ENCODE data around the gene SLC25A41.
"Not testable (repeated sequence)": the region's sequence is repeated elsewhere in the genome, so short reads cannot be mapped to it uniquely, and the experiment has no call there.

SLC25A41 gene

GRCh38 chr19:6414793-6415590, 18.6 kb downstream of the SLC25A41 start:
- no peak for DNase-seq
- TF ChIP-seq POLR2A (IDR thresholded peaks at IDR 0.05; ENCODE audit: low read length), result no peak

DNA sequence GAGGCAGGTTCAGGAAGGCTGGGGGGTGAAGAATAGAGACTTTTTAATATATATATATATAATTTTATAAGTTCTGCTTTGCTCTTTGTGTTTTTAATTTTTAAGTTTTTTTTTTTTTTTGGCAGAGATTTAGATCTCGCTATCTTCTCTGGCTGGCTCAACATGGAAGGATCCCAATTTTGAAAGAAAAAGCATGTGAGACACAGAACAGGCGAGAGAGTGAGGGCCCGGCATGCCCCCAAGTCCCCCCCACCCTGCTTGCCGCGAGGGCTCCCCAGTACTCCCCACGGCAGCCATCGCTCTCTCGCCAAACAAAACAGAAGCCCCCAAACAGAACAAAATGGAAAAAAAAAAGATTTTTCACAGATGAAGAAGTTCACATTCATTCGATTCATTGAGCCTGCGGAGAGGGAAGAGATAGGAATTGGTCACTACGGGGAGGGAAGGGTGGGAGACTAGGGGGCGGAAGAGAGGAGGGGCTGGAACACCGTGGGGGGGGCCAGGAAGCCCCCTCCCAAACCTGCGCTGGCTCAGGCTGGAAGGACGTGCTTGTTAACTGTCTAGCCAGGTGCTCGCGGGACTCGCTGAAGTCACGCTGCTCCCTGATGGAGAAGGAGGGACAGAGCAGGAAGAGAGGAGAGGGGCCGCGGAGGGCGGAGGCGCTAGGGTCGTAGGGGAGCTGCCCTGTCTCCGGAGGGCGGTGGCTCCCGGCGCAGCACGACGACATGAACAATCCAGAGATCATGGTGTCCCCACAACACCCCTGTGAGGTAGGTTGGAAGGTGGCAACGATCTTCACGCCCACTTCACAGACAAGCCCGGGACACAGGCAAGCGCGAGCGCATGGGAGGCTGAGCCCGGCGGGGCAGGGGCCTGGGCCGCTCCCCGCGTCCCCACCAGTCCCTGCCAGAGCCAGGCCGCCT, 19.6 kb downstream of the SLC25A41 start:
- DNase-seq, result no peak
- TF ChIP-seq POLR2A (IDR thresholded peaks at IDR 0.05; ENCODE audit: low read length), result no peak
- no peak for TF ChIP-seq GATA1 (IDR thresholded peaks at IDR 0.05; ENCODE audit: low read depth, low read length)

DNA sequence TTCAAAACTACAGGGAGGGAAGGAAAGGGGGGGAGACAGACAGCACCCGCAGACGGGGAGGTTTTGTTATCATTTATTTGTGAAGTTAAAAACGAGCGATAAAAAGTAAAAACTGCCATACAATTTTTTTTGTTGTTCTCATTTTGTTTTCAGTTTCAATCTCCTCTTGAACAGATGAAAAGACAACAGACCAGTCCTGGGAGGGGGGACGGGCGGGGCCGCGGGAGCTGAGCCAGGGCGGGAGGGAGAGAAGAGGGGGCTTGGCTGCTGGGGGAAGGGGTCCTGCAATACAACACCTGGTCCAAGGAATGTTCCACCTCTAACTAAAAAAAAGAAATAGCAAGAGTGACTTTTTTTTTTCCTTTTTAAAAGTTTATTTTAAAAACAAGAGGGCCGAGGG, 20.3 kb downstream of the SLC25A41 start:
- DNase-seq, result no peak

DNA sequence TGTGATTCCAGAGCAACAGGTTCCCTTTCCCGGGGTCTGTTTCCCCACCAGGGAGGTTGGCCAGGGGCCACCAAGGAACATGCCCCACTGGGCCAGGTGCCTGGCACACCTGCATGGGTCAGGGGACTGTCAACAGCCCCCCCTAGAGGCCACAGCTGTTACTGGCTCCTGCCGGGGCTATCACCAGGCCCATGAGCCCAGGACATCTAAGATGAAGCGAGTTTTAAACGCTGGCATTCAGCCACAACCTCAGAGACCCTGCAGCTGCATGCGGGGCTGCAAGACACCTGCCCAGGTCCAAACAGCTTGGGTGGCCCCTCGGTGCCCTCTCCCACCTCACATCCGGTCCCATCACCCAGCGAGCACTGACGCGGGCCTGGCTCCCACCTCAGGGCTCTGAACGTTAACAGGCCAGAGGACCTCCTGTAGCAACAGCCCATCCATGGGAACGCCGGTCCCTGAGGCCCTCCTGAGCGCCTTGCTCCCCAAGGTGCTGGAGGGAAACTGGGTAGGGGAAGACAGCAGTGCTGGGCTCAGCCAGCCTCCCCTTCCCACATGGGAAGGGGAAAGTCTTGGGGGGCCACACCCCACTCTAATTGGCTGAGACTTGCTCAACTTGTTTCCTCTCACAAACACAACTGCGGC, 21.0 kb downstream of the SLC25A41 start:
- peak in 1 of 2 experiments; percentile 52 for DNase-seq
- TF ChIP-seq GATA1 (IDR thresholded peaks at IDR 0.05; ENCODE audit: low read depth, low read length) (no peak), POLR2A (IDR thresholded peaks at IDR 0.05; ENCODE audit: low read length) (no peak)

More for the DNA sequence above, 20.3 kb downstream of the SLC25A41 start:
- TF ChIP-seq GATA1 (IDR thresholded peaks at IDR 0.05; ENCODE audit: low read depth, low read length) (no peak), POLR2A (IDR thresholded peaks at IDR 0.05; ENCODE audit: low read length) (no peak)

- TF ChIP-seq GATA1 (IDR thresholded peaks at IDR 0.05; ENCODE audit: low read depth, low read length) (no peak), POLR2A (IDR thresholded peaks at IDR 0.05; ENCODE audit: low read length) (no peak)
- no peak for DNase-seq
These were observed 21.5 kb downstream of the SLC25A41 start for GRCh38 chr19:6412061-6412446.

DNA sequence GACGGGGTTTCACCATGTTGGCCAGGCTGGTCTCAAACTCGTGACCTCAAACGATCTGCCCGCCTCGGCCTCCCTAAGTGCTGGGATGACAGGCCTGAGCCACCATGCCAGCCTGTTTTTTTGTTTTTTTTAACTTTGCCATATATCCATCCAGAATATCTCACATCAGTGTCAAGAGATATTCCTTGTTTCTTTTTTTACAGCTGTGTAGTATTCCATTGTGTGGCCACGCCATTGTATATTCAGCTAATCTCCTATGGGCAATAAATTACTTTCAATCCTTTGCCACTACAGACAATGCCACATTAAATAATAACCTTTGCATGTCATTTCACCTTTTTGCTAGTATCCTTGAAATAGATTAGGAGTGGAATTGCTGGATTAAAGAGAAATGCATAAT, 24.2 kb downstream of the SLC25A41 start:
- TF ChIP-seq POLR2A (IDR thresholded peaks at IDR 0.05; ENCODE audit: low read length) (no peak), GATA1 (IDR thresholded peaks at IDR 0.05; ENCODE audit: low read depth, low read length) (no peak)
- no peak for DNase-seq

- no peak for DNase-seq
- no peak for TF ChIP-seq GATA1 (IDR thresholded peaks at IDR 0.05; ENCODE audit: low read depth, low read length)
- TF ChIP-seq POLR2A (IDR thresholded peaks at IDR 0.05; ENCODE audit: low read length), result no peak
These were observed 27.2 kb downstream of the SLC25A41 start for GRCh38 chr19:6406401-6406800.

GRCh38 chr19:6402837-6403608, 30.5 kb downstream of the SLC25A41 start:
- TF ChIP-seq GATA1 (IDR thresholded peaks at IDR 0.05; ENCODE audit: low read depth, low read length) (no peak), POLR2A (IDR thresholded peaks at IDR 0.05; ENCODE audit: low read length) (no peak)
- DNase-seq, result no peak

- no peak for DNase-seq
These were observed 31.5 kb downstream of the SLC25A41 start for GRCh38 chr19:6402058-6402457.

DNA sequence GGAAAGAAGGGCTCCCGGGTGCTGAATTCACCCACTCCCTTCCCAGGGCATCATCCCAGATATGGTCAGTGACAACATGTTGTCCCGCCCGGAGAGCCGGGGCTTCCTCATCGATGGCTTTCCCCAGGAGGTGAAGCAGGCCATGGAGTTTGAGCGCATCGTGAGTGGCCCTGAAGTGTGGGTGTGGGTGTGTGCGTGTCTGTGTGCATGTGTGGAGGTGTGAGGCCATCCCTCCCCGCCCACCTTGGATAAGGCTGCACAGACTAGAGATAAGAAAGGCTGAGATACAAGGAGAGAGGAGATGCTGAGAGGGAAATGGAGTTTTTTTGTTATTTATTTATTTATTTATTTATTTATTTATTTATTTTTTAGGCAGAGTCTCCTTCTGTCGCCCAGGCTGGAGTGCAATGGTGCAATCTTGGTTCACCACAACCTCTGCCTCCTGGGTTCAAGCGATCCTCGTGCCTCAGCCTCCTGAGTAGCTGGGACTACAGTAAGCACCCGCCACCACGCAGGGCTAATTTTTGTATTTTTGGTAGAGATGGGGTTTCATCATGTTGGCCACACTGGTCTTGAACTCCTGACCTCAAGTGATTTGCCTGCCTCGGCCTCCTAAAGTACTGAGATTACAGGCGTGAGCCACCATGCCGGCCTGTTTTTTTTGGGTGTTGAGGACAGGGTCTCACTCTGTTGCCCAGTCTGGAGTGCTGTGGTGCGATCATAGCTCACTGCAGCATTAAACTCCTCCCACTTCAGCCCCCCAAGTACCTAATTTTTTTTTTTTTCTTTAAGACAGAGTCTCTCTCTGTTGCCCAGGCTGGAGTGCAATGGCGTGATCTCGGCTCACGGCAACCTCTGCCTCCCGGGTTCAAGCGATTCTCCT, 33.3 kb downstream of the SLC25A41 start:
- DNase-seq, result not testable (repeated sequence)

More at GRCh38 chr19:6402058-6402457, 31.5 kb downstream of the SLC25A41 start:
- TF ChIP-seq GATA1 (IDR thresholded peaks at IDR 0.05; ENCODE audit: low read depth, low read length) (no peak), POLR2A (IDR thresholded peaks at IDR 0.05; ENCODE audit: low read length) (no peak)

- no peak for DNase-seq
- TF ChIP-seq POLR2A (IDR thresholded peaks at IDR 0.05; ENCODE audit: low read length) (no peak), GATA1 (IDR thresholded peaks at IDR 0.05; ENCODE audit: low read depth, low read length) (no peak)
These were observed 37.3 kb downstream of the SLC25A41 start for GRCh38 chr19:6396305-6396704.

GRCh38 chr19:6394831-6395230, 38.7 kb downstream of the SLC25A41 start:
- no peak for TF ChIP-seq GATA1 (IDR thresholded peaks at IDR 0.05; ENCODE audit: low read depth, low read length)
- no peak for DNase-seq

- DNase-seq, result no peak
- TF ChIP-seq GATA1 (IDR thresholded peaks at IDR 0.05; ENCODE audit: low read depth, low read length) (no peak), POLR2A (IDR thresholded peaks at IDR 0.05; ENCODE audit: low read length) (no peak)
These were observed 39.6 kb downstream of the SLC25A41 start for GRCh38 chr19:6393983-6394412.
